Ovary (tissue), 9 donors: ENCODE results near the gene SLC38A4. TPM values are rescaled to one million over a fixed set of nuclear protein-coding genes. Genes with fewer than 3 reads are reported as not detected.

Source experiments
- DNase-seq, 5 donors: peaks; one replicate each; pipeline ENCODE4 v3.0.0-alpha.2; 2019 to 2020
- H3K27ac ChIP-seq, 2 donors: fragments of 200-600 bp; one replicate each; pipeline versions ENCODE4 v1.5.1 to v1.8.0; 2019 to 2022
- H3K27me3 ChIP-seq: fragments of 200-600 bp; one replicate; pipeline ENCODE4 v1.8.0; 2022
- H3K36me3 ChIP-seq: fragments of 200-600 bp; sonication (generic); one replicate; pipeline ENCODE4 v1.5.1; 2019
- H3K4me1 ChIP-seq: one replicate; pipeline ENCODE4 v1.8.1; 2013; ENCODE audit warnings: mild to moderate bottlenecking, moderate library complexity; ENCODE audit not compliant: insufficient read depth
- H3K4me3 ChIP-seq: fragments of 200-600 bp; sonication (generic); one replicate; pipeline ENCODE4 v1.5.1; 2017
- H3K9me3 ChIP-seq, 2 donors: fragments of 200-600 bp in 1 of 2; sonication (generic) in 1 of 2; one replicate each; pipeline versions ENCODE4 v1.5.1 to v1.8.1; 2013 to 2019; ENCODE audit warnings: mild to moderate bottlenecking in 1 of 2, moderate library complexity in 1 of 2
- EP300 ChIP-seq: sonication (generic); formaldehyde crosslinking; IDR thresholded peaks from one replicate; pipeline ENCODE4 v1.6.1; 2017; ENCODE audit warnings: antibody characterized with exemption
- POLR2A ChIP-seq: fragments of 450-650 bp; IDR thresholded peaks from one replicate; pipeline ENCODE4 v1.6.1; 2017; ENCODE audit warnings: antibody characterized with exemption, mild to moderate bottlenecking, moderate library complexity
- WGBS, 3 donors: extraction: QIAGEN DNeasy Blood & Tissue Kit in 1 of 3; methylation state at CpG; one replicate each; pipeline versions ENCODE4 v1.1.5 to v1.1.7; 2013 to 2017; 5-methylcytosine and 5-hydroxymethylcytosine counted together
- intact Hi-C, 4 donors: fragments of 100-400 bp; cut with DNase I; formaldehyde crosslinking; loops; one replicate each; pipeline versions ENCODE4 v1.11.0 to v1.15.1; 2022 to 2023
- polyA plus RNA-seq, 2 donors: library from polyadenylated mRNA; stranded (reverse); fragments of 200-250 nt in 1 of 2; fragments of 350-450 nt in 1 of 2; fragmentation: Illumina TruSeq in 1 of 2; extraction: RNeasy Lipid Tissue Mini Kit (QIAGEN cat#74804) in 1 of 2; gene quantifications; one replicate each; pipeline ENCODE4 v1.2.3, GENCODE V29; 2013 to 2014
- total RNA-seq, 7 donors: library from RNA; depleted of rRNA in 2 of 7; stranded (reverse); fragments of >200 nt in 2 of 7; fragmentation: NEBNext Ultra II Directional in 3 of 7; extraction: Animal tissue kit (Norgen Biotek cat#: 25700) in 3 of 7; gene quantifications; one replicate each; pipeline versions ENCODE4 v1.1.0 to v1.2.4, GENCODE V29; 2016 to 2023
- TF ChIP-seq, protein P1 (sequence below), 3 donors: fragments of 450-650 bp in 2 of 3; fragments of 200-600 bp in 1 of 3; IDR thresholded peaks; one replicate each; pipeline versions ENCODE4 v1.5.1 to v1.8.0; 2016 to 2022; ENCODE audit warnings: antibody characterized with exemption in 3 of 3, mild to moderate bottlenecking in 1 of 3
- donor health status: DM: no; HTN: no; CAD: no; lungs with moderate emphysema.
- donor health status: DM: no; HTN: no; CAD: no.
- donor health status: Bipolar disorder and iron deficiency.
- donor health status: DM: yes; HTN: yes; CAD: no.
- donor health status: DM: no; HTN: no; CAD: no.
- donor health status: DM: yes; HTN: yes; CAD: no.

Gene SLC38A4
- total and polyA plus RNA-seq, 9 donors, result 0.15 to 2.0 (median 0.28) TPM; not detected in 2

DNA sequence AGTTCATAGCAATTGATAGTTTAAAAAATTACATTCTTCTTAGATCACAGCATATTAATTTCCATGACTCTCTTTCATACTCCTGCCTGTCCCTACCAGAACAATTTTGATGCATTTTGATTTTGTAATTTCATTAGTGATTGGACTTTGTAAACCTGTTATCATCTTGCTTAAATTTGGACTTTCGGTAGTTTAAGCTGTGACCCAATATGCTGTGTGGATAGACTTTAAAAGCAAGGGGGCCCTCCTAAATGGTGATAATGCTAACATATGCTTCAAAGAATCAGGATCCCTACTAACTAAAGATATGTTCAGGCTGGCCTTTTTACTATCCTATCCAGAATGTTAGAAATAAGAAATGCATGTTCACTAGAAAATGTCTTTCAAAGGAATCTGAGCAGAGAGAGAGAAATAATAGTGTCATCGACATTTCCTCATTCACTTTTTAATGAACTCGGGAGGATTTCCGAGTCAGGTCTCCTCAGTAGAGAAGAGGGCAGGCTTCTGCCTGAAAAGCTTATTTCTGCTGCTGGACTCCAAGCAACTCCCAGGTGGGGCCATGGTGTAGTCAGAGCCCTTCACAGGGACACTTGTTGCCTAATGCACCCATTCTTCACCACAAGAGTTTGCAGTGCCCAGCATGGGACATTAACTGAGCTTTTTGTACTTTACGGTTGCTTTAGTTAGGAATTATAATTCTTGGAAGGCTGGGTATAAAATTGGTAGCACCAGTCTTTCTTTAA, 16.7 kb downstream of the SLC38A4 start:
- no peak for DNase-seq
- WGBS, 3 donors, result 72 to 80% (median 74%) methylated on average over 5 of the region's 5 CpGs
- TF ChIP-seq, protein P1, sequence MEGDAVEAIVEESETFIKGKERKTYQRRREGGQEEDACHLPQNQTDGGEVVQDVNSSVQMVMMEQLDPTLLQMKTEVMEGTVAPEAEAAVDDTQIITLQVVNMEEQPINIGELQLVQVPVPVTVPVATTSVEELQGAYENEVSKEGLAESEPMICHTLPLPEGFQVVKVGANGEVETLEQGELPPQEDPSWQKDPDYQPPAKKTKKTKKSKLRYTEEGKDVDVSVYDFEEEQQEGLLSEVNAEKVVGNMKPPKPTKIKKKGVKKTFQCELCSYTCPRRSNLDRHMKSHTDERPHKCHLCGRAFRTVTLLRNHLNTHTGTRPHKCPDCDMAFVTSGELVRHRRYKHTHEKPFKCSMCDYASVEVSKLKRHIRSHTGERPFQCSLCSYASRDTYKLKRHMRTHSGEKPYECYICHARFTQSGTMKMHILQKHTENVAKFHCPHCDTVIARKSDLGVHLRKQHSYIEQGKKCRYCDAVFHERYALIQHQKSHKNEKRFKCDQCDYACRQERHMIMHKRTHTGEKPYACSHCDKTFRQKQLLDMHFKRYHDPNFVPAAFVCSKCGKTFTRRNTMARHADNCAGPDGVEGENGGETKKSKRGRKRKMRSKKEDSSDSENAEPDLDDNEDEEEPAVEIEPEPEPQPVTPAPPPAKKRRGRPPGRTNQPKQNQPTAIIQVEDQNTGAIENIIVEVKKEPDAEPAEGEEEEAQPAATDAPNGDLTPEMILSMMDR (IDR thresholded peaks at IDR 0.05), result no peak
- TF ChIP-seq POLR2A, result no peak

DNA sequence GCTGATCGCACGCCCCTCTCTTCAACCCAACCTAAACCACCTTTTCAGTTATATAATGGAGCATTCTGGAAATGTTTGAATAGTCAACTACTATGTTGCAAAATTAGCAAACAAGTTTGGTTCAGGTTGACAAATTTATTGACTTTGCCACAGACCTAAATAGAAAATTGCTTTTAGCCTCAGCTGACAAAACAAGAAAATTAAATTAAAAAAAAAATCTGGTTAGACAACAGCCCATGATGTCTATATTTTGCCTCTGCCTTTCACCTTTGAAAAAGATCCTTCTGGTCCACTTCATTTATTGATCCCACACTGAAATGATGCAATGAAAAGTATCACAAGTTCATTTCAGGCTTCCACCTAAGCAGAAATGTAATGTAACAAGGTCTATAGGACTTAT, 17.5 kb downstream of the SLC38A4 start:
- Histone ChIP-seq H3K4me3 (no peak overlapping the region), H3K36me3 (no peaks in the 10 kb centered on the region), H3K9me3 (no peaks in the 10 kb centered on the region), H3K27ac (no peak overlapping the region), H3K4me1 (no peaks in the 10 kb centered on the region), H3K27me3 (no peaks in the 10 kb centered on the region)
- intact Hi-C loops, result no loop called here
- DNase-seq, result no peak
- 94 to 95% (median 94%) methylated on average over 2 of the region's 2 CpGs for WGBS, 3 donors
- TF ChIP-seq POLR2A (no peak), EP300 (no peak)
- TF ChIP-seq, protein P1 (IDR thresholded peaks at IDR 0.05), result no peak

More for the DNA sequence above, 16.7 kb downstream of the SLC38A4 start:
- Histone ChIP-seq H3K27ac (no peak overlapping the region), H3K4me3 (no peak overlapping the region), H3K36me3 (no peaks in the 10 kb centered on the region), H3K4me1 (no peaks in the 10 kb centered on the region), H3K27me3 (no peaks in the 10 kb centered on the region), H3K9me3 (no peaks in the 10 kb centered on the region)
- intact Hi-C loops, result no loop called here

DNA sequence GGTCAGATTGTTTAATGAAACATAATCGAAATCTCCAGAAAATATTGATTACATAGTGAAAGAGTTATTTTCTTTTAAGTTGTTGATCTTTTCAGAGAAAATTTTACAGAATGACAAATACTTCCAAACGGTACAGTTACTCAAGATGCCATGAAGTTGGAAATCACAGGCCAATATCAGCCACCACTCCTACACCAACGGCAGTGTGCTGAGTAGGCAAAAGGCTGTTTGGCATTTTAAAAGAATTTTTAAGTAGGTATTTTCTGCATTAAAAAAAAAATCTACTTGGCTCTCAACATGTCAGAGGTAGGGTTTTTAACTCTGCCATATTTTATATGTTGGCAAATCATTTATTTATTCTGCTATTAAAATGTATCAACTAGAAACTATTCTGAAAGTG, 21.7 kb downstream of the SLC38A4 start:
- WGBS, 3 donors, result 67 to 81% (median 72%) methylated on average over 3 of the region's 3 CpGs
- Histone ChIP-seq H3K9me3 (no peaks in the 10 kb centered on the region), H3K4me3 (no peak overlapping the region), H3K27me3 (no peaks in the 10 kb centered on the region), H3K36me3 (no peaks in the 10 kb centered on the region), H3K4me1 (no peaks in the 10 kb centered on the region), H3K27ac (no peak overlapping the region)
- TF ChIP-seq EP300 (no peak), POLR2A (no peak)
- TF ChIP-seq, protein P1 (IDR thresholded peaks at IDR 0.05), result no peak
- no peak for DNase-seq
- intact Hi-C loops, result no loop called here

DNA sequence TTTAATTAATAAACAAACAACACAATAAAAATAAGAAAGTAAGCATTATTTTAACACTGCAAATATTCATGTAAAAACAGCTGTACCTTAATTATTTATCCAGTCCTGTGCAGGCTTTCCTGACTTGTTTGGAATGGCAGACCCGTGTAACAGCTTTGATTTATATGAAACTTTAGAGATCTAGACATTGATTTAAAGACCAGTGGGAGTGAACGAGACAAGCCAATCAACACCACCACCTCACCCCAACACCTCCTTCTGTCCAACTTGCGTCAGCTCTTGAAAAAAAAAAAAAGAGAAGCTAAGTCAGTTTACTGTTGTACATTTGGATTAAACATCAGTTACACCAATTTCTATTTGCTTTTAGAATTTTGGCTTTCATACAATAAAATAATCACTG, 22.3 kb downstream of the SLC38A4 start:
- intact Hi-C loops, result loop anchor here in 1 of 4 donors (2.0 kb wide), 1 partner anchor 43 kb away; no protein-coding TSS in a partner anchor
- no peaks in the 10 kb centered on the region for H3K27me3 ChIP-seq
- TF ChIP-seq POLR2A (no peak), EP300 (no peak)
- TF ChIP-seq, protein P1 (IDR thresholded peaks at IDR 0.05), result no peak
- no peak overlapping the region for H3K27ac ChIP-seq
- whole genome bisulfite sequencing, 3 donors, result 29 to 52% (median 40%) methylated on average over 3 of the region's 3 CpGs
- no peak for DNase-seq
- no peaks in the 10 kb centered on the region for H3K4me1 ChIP-seq
- H3K4me3 ChIP-seq, result no peak overlapping the region
- H3K36me3 ChIP-seq, result no peaks in the 10 kb centered on the region
- H3K9me3 ChIP-seq, result no peaks in the 10 kb centered on the region
